ENCODE measurements around the gene LAMB3. TPM values are rescaled to one million over a fixed set of nuclear protein-coding genes. Genes with fewer than 3 reads are reported as not detected.

Gene LAMB3
- total and polyA plus RNA-seq, 4 donors, result 14.6 to 121 (median 68.6) TPM

DNA sequence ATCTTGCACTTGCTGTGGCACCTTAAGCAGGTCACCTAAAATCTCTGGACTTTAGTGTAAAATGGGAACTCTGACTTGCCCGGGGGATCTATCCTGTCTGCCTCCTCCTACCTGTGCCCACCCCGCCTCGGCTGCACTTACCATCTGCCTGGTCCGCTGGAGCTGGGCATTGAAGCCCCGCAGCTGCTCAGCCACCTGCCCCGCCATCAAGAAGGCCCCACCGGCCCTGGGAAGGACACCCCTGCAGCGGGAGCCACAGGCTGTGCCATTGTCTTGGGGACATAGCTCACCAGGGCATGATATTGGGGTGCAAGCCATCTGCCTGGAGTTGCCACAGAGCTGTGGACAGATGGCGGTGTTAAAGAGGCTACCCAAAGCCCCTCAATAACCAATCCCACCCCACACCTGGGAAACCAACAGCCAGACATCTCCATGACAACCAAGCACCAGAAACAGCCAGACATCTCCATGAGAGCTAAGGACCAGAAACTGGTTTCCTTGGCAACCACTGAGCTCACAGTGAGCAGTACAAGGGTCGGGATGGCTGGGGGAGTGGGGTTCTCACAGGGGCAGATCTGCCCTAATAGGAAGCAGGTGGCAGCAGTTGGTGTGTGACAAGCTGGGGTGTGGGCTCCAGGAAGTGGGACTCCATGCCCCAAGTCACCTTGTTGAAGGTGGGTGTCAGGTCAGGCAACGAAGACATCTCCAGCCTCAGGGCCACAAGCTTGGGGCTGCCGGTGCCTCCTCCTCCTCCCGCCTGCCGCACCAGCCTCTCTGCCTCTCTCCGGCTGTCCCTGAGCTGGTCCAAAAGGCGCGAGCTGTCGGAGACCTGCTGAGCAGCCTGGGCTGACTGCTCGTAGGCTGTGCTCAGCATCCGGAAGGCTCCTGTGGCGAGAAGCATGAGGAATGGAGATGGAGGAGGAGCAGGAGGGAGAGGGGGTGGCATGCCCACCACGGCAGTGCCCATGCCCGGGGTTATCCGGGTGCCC, 29.1 kb downstream of the LAMB3 start:
- DNase-seq, result no peak
- no peak for ATAC-seq (ENCODE audit: insufficient read depth, low FRiP score)
- WGBS, 2 donors, result 88 to 93% methylated on average over 24 of the region's 24 CpGs
- TF ChIP-seq, protein P1, sequence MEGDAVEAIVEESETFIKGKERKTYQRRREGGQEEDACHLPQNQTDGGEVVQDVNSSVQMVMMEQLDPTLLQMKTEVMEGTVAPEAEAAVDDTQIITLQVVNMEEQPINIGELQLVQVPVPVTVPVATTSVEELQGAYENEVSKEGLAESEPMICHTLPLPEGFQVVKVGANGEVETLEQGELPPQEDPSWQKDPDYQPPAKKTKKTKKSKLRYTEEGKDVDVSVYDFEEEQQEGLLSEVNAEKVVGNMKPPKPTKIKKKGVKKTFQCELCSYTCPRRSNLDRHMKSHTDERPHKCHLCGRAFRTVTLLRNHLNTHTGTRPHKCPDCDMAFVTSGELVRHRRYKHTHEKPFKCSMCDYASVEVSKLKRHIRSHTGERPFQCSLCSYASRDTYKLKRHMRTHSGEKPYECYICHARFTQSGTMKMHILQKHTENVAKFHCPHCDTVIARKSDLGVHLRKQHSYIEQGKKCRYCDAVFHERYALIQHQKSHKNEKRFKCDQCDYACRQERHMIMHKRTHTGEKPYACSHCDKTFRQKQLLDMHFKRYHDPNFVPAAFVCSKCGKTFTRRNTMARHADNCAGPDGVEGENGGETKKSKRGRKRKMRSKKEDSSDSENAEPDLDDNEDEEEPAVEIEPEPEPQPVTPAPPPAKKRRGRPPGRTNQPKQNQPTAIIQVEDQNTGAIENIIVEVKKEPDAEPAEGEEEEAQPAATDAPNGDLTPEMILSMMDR (IDR thresholded peaks at IDR 0.05; ENCODE audit: control extremely low read depth, extremely low read depth), result no peak
- no peak overlapping the region for H3K27ac ChIP-seq (ENCODE audit: low read depth in 1 of 2, low read length in 1 of 2)
- H3K9ac ChIP-seq (ENCODE audit: insufficient read depth in 1 of 2, low read length in 2 of 2), result no peak overlapping the region
- no peak overlapping the region for H3K4me3 ChIP-seq
- peaks cover 0 to 26% (median 10%) of the 10 kb centered on the region in 5 donors for H3K4me1 ChIP-seq (ENCODE audit: control insufficient read depth in 5 of 5, insufficient read depth in 5 of 5, low read length in 5 of 5)
- H3K27me3 ChIP-seq (ENCODE audit: control insufficient read depth in 3 of 3, insufficient read depth in 3 of 3, low read length in 2 of 3), result no peaks in the 10 kb centered on the region
- peaks cover 0 to 2% (median 0%) of the 10 kb centered on the region in 4 donors for H3K36me3 ChIP-seq (ENCODE audit: control insufficient read depth in 4 of 4, insufficient read depth in 4 of 4, low read length in 4 of 4)
- H3K9me3 ChIP-seq (ENCODE audit: control insufficient read depth in 4 of 4, insufficient read depth in 3 of 4, low read length in 3 of 4), result no peaks in the 10 kb centered on the region

DNA sequence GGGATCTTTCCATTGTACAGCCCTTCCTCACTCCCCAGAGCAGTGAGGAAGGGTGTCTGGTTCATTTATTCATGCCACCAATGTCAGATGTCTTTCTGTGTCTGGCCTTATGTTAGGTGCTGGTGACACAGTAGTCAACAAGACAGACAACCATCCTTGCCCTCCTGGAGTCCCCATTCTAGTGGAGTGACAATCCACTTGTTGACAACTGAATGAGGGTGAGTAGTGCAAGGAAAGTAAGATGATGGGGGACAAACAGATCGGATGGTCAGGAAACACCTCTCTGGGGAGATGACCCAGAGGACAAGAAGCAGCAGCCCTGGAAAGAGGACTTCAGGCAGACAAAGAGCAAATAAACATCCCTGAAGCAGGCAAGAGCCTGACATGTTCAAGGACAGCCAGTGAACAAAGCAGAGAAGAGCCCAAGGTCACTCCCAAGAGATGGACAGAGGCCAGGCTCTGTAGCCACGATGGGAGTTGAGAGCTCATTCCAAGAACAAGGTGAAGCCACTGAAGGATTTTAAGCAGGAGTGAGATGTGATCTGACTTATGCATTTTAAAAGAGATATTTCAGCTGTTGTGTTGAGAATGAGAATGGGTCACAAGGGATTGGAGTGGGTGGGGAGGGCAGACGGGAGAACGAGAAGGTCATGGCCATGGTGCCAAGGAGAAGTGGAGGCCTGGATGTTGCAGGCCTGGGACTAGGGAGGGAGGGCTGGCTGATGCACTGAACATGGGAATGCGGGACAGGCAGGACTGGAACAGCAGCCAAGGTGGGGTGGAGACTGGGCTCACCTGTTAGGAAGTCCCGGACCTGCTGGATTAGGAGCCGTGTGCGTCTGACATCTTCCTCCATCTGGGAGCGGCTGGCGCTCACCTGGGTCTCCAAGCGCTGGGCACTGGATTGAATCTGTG, 30.2 kb downstream of the LAMB3 start:
- Histone ChIP-seq H3K27ac (ENCODE audit: low read depth in 1 of 2, low read length in 1 of 2) (peak overlapping the region in 1 of 2 donors; percentile 36), H3K9ac (ENCODE audit: insufficient read depth in 1 of 2, low read length in 2 of 2) (no peak overlapping the region), H3K4me3 (no peak overlapping the region), H3K27me3 (ENCODE audit: control insufficient read depth in 3 of 3, insufficient read depth in 3 of 3, low read length in 2 of 3) (no peaks in the 10 kb centered on the region), H3K36me3 (ENCODE audit: control insufficient read depth in 4 of 4, insufficient read depth in 4 of 4, low read length in 4 of 4) (peaks cover 0 to 2% (median 0%) of the 10 kb centered on the region in 4 donors), H3K9me3 (ENCODE audit: control insufficient read depth in 4 of 4, insufficient read depth in 3 of 4, low read length in 3 of 4) (no peaks in the 10 kb centered on the region), H3K4me1 (ENCODE audit: control insufficient read depth in 5 of 5, insufficient read depth in 5 of 5, low read length in 5 of 5) (peaks cover 0 to 18% (median 10%) of the 10 kb centered on the region in 5 donors)
- TF ChIP-seq, protein P1 (IDR thresholded peaks at IDR 0.05; ENCODE audit: control extremely low read depth, extremely low read depth), result no peak
- WGBS, 2 donors, result 87 to 90% methylated on average over 11 of the region's 11 CpGs
- no peak for ATAC-seq (ENCODE audit: insufficient read depth, low FRiP score)
- DNase-seq, result no peak

DNA sequence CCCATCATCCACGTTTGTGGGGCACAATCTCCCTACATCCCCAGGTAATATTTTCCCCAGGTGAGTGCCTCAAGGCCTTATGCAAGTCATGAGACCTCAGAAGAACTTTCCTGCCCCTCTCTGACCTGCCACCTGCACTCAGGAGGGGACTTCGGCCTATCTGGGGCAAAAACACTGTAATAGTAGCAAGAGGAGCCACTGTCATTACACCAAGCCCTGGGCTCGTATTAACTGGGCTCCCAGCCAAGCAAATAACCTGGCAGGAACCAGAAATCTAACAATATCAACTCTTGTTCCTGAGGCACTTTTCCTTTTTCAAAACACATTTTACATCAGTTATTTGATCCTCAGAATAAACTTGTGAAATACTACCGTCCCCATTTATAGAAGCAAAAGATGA, 30.9 kb downstream of the LAMB3 start:
- no peak overlapping the region for H3K4me3 ChIP-seq

More for the DNA sequence above, 30.9 kb downstream of the LAMB3 start:
- TF ChIP-seq, protein P1 (IDR thresholded peaks at IDR 0.05; ENCODE audit: control extremely low read depth, extremely low read depth), result no peak
- H3K27ac ChIP-seq (ENCODE audit: low read depth in 1 of 2, low read length in 1 of 2), result no peak overlapping the region
- H3K36me3 ChIP-seq (ENCODE audit: control insufficient read depth in 4 of 4, insufficient read depth in 4 of 4, low read length in 4 of 4), result peaks cover 0 to 2% (median under 1%) of the 10 kb centered on the region in 4 donors
- no peak overlapping the region for H3K9ac ChIP-seq (ENCODE audit: insufficient read depth in 1 of 2, low read length in 2 of 2)
- no peak for ATAC-seq (ENCODE audit: insufficient read depth, low FRiP score)
- 26 to 49% methylated on average over 4 of the region's 4 CpGs for WGBS, 2 donors
- no peaks in the 10 kb centered on the region for H3K27me3 ChIP-seq (ENCODE audit: control insufficient read depth in 3 of 3, insufficient read depth in 3 of 3, low read length in 2 of 3)
- H3K9me3 ChIP-seq (ENCODE audit: control insufficient read depth in 4 of 4, insufficient read depth in 3 of 4, low read length in 3 of 4), result no peaks in the 10 kb centered on the region
- peaks cover 0 to 15% (median 7%) of the 10 kb centered on the region in 5 donors for H3K4me1 ChIP-seq (ENCODE audit: control insufficient read depth in 5 of 5, insufficient read depth in 5 of 5, low read length in 5 of 5)
- DNase-seq, result peak in 2 of 3 donors; percentile 33 to 44
